ENCODE results near the gene LENG8. TPM values are rescaled to one million over a fixed set of nuclear protein-coding genes. Genes with fewer than 3 reads are reported as not detected.

LENG8 gene
- polyA plus RNA-seq, 1 donor = 248 TPM

- Histone ChIP-seq H3K27me3 (ENCODE audit: control insufficient read depth, insufficient read depth, low read length) (peaks cover 21% of the 10 kb centered on the region), H3K4me1 (ENCODE audit: control insufficient read depth, insufficient read depth, low read length) (peaks cover 13% of the 10 kb centered on the region), H3K9me3 (ENCODE audit: control insufficient read depth, low read depth, low read length) (no peaks in the 10 kb centered on the region), H3K36me3 (ENCODE audit: control insufficient read depth, insufficient read depth, low read length) (no peaks in the 10 kb centered on the region), H3K4me3 (ENCODE audit: low read length) (no peak overlapping the region), H3K27ac (ENCODE audit: low read length) (no peak overlapping the region)
- DNase-seq = no peak
- WGBS (ENCODE audit: insufficient coverage, low lambda C conversion rate) = no CpG with 5 or more reads among the region's 20 CpGs
Measured at GRCh38 chr19:54422136-54422535, 26.9 kb upstream of the LENG8 start.

GRCh38 chr19:54424201-54424600, 24.8 kb upstream of the LENG8 start:
- Histone ChIP-seq H3K4me3 (ENCODE audit: low read length) (no peak overlapping the region), H3K27ac (ENCODE audit: low read length) (no peak overlapping the region), H3K27me3 (ENCODE audit: control insufficient read depth, insufficient read depth, low read length) (peaks cover 22% of the 10 kb centered on the region), H3K9me3 (ENCODE audit: control insufficient read depth, low read depth, low read length) (no peaks in the 10 kb centered on the region), H3K4me1 (ENCODE audit: control insufficient read depth, insufficient read depth, low read length) (peaks cover 10% of the 10 kb centered on the region), H3K36me3 (ENCODE audit: control insufficient read depth, insufficient read depth, low read length) (no peaks in the 10 kb centered on the region)
- WGBS (ENCODE audit: insufficient coverage, low lambda C conversion rate) = no CpG with 5 or more reads among the region's 14 CpGs
- DNase-seq = no peak

- H3K36me3 ChIP-seq (ENCODE audit: control insufficient read depth, insufficient read depth, low read length) = no peaks in the 10 kb centered on the region
- peaks cover 26% of the 10 kb centered on the region for H3K27me3 ChIP-seq (ENCODE audit: control insufficient read depth, insufficient read depth, low read length)
- peaks cover 7% of the 10 kb centered on the region for H3K4me1 ChIP-seq (ENCODE audit: control insufficient read depth, insufficient read depth, low read length)
- no peak overlapping the region for H3K27ac ChIP-seq (ENCODE audit: low read length)
- DNase-seq = no peak
- H3K4me3 ChIP-seq (ENCODE audit: low read length) = no peak overlapping the region
- H3K9me3 ChIP-seq (ENCODE audit: control insufficient read depth, low read depth, low read length) = no peaks in the 10 kb centered on the region
- WGBS (ENCODE audit: insufficient coverage, low lambda C conversion rate) = no CpG with 5 or more reads among the region's 36 CpGs
Measured at GRCh38 chr19:54424660-54425381, 24.2 kb upstream of the LENG8 start.

GRCh38 chr19:54425382-54425723, 23.6 kb upstream of the LENG8 start:
- Histone ChIP-seq H3K4me1 (ENCODE audit: control insufficient read depth, insufficient read depth, low read length) (peaks cover 7% of the 10 kb centered on the region), H3K4me3 (ENCODE audit: low read length) (no peak overlapping the region), H3K9me3 (ENCODE audit: control insufficient read depth, low read depth, low read length) (no peaks in the 10 kb centered on the region), H3K27ac (ENCODE audit: low read length) (no peak overlapping the region), H3K27me3 (ENCODE audit: control insufficient read depth, insufficient read depth, low read length) (peaks cover 31% of the 10 kb centered on the region), H3K36me3 (ENCODE audit: control insufficient read depth, insufficient read depth, low read length) (no peaks in the 10 kb centered on the region)
- no peak for DNase-seq
- WGBS (ENCODE audit: insufficient coverage, low lambda C conversion rate) = no CpG with 5 or more reads among the region's 5 CpGs

- no peak for DNase-seq
- no CpG with 5 or more reads among the region's 17 CpGs for WGBS (ENCODE audit: insufficient coverage, low lambda C conversion rate)
Measured at GRCh38 chr19:54426291-54426931, 22.6 kb upstream of the LENG8 start.

GRCh38 chr19:54427586-54427985, 21.4 kb upstream of the LENG8 start:
- Histone ChIP-seq H3K4me1 (ENCODE audit: control insufficient read depth, insufficient read depth, low read length) (peaks cover 10% of the 10 kb centered on the region), H3K36me3 (ENCODE audit: control insufficient read depth, insufficient read depth, low read length) (no peaks in the 10 kb centered on the region), H3K4me3 (ENCODE audit: low read length) (no peak overlapping the region), H3K27ac (ENCODE audit: low read length) (no peak overlapping the region), H3K9me3 (ENCODE audit: control insufficient read depth, low read depth, low read length) (no peaks in the 10 kb centered on the region), H3K27me3 (ENCODE audit: control insufficient read depth, insufficient read depth, low read length) (peaks cover 21% of the 10 kb centered on the region)
- no peak for DNase-seq
- no CpG with 5 or more reads among the region's 11 CpGs for WGBS (ENCODE audit: insufficient coverage, low lambda C conversion rate)

More at GRCh38 chr19:54426291-54426931, 22.6 kb upstream of the LENG8 start:
- Histone ChIP-seq H3K4me1 (ENCODE audit: control insufficient read depth, insufficient read depth, low read length) (peaks cover 10% of the 10 kb centered on the region), H3K4me3 (ENCODE audit: low read length) (no peak overlapping the region), H3K27me3 (ENCODE audit: control insufficient read depth, insufficient read depth, low read length) (peaks cover 26% of the 10 kb centered on the region), H3K27ac (ENCODE audit: low read length) (no peak overlapping the region), H3K36me3 (ENCODE audit: control insufficient read depth, insufficient read depth, low read length) (no peaks in the 10 kb centered on the region), H3K9me3 (ENCODE audit: control insufficient read depth, low read depth, low read length) (no peaks in the 10 kb centered on the region)

GRCh38 chr19:54428323-54429175, 20.4 kb upstream of the LENG8 start:
- peaks cover 21% of the 10 kb centered on the region for H3K27me3 ChIP-seq (ENCODE audit: control insufficient read depth, insufficient read depth, low read length)
- H3K36me3 ChIP-seq (ENCODE audit: control insufficient read depth, insufficient read depth, low read length) = no peaks in the 10 kb centered on the region
- no peak for DNase-seq
- no peak overlapping the region for H3K4me3 ChIP-seq (ENCODE audit: low read length)
- H3K27ac ChIP-seq (ENCODE audit: low read length) = no peak overlapping the region
- no CpG with 5 or more reads among the region's 11 CpGs for WGBS (ENCODE audit: insufficient coverage, low lambda C conversion rate)
- peaks cover 10% of the 10 kb centered on the region for H3K4me1 ChIP-seq (ENCODE audit: control insufficient read depth, insufficient read depth, low read length)
- H3K9me3 ChIP-seq (ENCODE audit: control insufficient read depth, low read depth, low read length) = no peaks in the 10 kb centered on the region

GRCh38 chr19:54429176-54429495, 19.9 kb upstream of the LENG8 start:
- no peaks in the 10 kb centered on the region for H3K9me3 ChIP-seq (ENCODE audit: control insufficient read depth, low read depth, low read length)
- H3K4me3 ChIP-seq (ENCODE audit: low read length) = no peak overlapping the region
- H3K27me3 ChIP-seq (ENCODE audit: control insufficient read depth, insufficient read depth, low read length) = peaks cover 21% of the 10 kb centered on the region
- no CpG with 5 or more reads among the region's 8 CpGs for WGBS (ENCODE audit: insufficient coverage, low lambda C conversion rate)
- DNase-seq = no peak
- no peaks in the 10 kb centered on the region for H3K36me3 ChIP-seq (ENCODE audit: control insufficient read depth, insufficient read depth, low read length)
- no peak overlapping the region for H3K27ac ChIP-seq (ENCODE audit: low read length)
- peaks cover 10% of the 10 kb centered on the region for H3K4me1 ChIP-seq (ENCODE audit: control insufficient read depth, insufficient read depth, low read length)

GRCh38 chr19:54429545-54430227, 19.3 kb upstream of the LENG8 start:
- no peak for DNase-seq
- Histone ChIP-seq H3K4me1 (ENCODE audit: control insufficient read depth, insufficient read depth, low read length) (peaks cover 11% of the 10 kb centered on the region), H3K36me3 (ENCODE audit: control insufficient read depth, insufficient read depth, low read length) (no peaks in the 10 kb centered on the region), H3K4me3 (ENCODE audit: low read length) (no peak overlapping the region), H3K9me3 (ENCODE audit: control insufficient read depth, low read depth, low read length) (no peaks in the 10 kb centered on the region), H3K27ac (ENCODE audit: low read length) (no peak overlapping the region), H3K27me3 (ENCODE audit: control insufficient read depth, insufficient read depth, low read length) (peaks cover 21% of the 10 kb centered on the region)
- WGBS (ENCODE audit: insufficient coverage, low lambda C conversion rate) = no CpG with 5 or more reads among the region's 13 CpGs
